Psoas muscle (tissue), 8 donors: ENCODE data around the gene RB1. TPM values are rescaled to one million over a fixed set of nuclear protein-coding genes. Genes with fewer than 3 reads are reported as not detected.

Experiments used
- ATAC-seq, 4 donors: fragments of 200-7000 bp; cut with Tn5 transposase; one replicate each; pipeline ENCODE4 v1.9.1; 2020; ENCODE audit warnings: moderate library complexity in 3 of 4, mild to moderate bottlenecking in 2 of 4
- DNase-seq, 2 donors: peaks; one replicate each; pipeline ENCODE4 v3.0.0-alpha.2; 2020
- H3K27ac ChIP-seq: fragments of 200-600 bp; one replicate; pipeline ENCODE4 v1.8.0; 2022
- H3K27me3 ChIP-seq, 3 donors: fragments of 200-600 bp in 1 of 3; one replicate each; pipeline versions ENCODE4 v1.6.1 to v1.8.0; 2013 to 2022; ENCODE audit warnings: low read length in 2 of 3, mild to moderate bottlenecking in 2 of 3, moderate library complexity in 1 of 3; ENCODE audit not compliant: insufficient read depth in 3 of 3
- H3K36me3 ChIP-seq, 2 donors: fragments of 200-600 bp in 1 of 2; one replicate each; pipeline versions ENCODE4 v1.6.1 to v1.8.0; 2013 to 2022; ENCODE audit warnings: low read depth in 1 of 2, mild to moderate bottlenecking in 1 of 2, moderate library complexity in 1 of 2; ENCODE audit not compliant: insufficient read depth in 1 of 2
- H3K4me1 ChIP-seq: fragments of 200-600 bp; one replicate; pipeline ENCODE4 v1.8.0; 2022
- H3K4me3 ChIP-seq: fragments of 200-600 bp; one replicate; pipeline ENCODE4 v1.8.0; 2022; ENCODE audit warnings: mild to moderate bottlenecking
- H3K9me3 ChIP-seq: fragments of 200-600 bp; one replicate; pipeline ENCODE4 v1.8.0; 2022
- CTCF ChIP-seq: fragments of 200-600 bp; IDR thresholded peaks from one replicate; pipeline ENCODE4 v1.8.0; 2022; ENCODE audit warnings: antibody characterized with exemption
- WGBS, 3 donors: extraction: QIAGEN DNeasy Blood & Tissue Kit; methylation state at CpG; one replicate each; pipeline versions ENCODE4 v1.1.6 to v1.1.7; 2013; 5-methylcytosine and 5-hydroxymethylcytosine counted together
- intact Hi-C, 2 donors: fragments of 100-400 bp; cut with DNase I; formaldehyde crosslinking; loops; one replicate each; pipeline versions ENCODE4 v1.11.0 to v1.14.2; 2022
- polyA plus RNA-seq, 3 donors: library from polyadenylated mRNA; stranded (reverse); fragments of 200-250 nt; gene quantifications; one replicate each; pipeline ENCODE4 v1.2.3, GENCODE V29; 2013
- total RNA-seq, 4 donors: library from RNA; stranded (reverse); fragmentation: NEBNext Ultra II Directional in 2 of 4; extraction: Animal tissue kit (Norgen Biotek cat#: 25700) in 2 of 4; gene quantifications; one replicate each; pipeline versions ENCODE4 v1.2.1 to v1.2.4, GENCODE V29; 2021 to 2023
- donor health status: healthy with polysubstance abuse.
- donor health status: DM: no; HTN: no; CAD: no; lungs with moderate emphysema.
- donor health status: Bipolar disorder and iron deficiency.
- donor health status: healthy.
- donor health status: DM: yes; HTN: yes; CAD: no.
- donor health status: DM: no; HTN: no; CAD: no.
- donor health status: DM: no; HTN: no; CAD: no.
- donor health status: DM: yes; HTN: yes; CAD: no.

RB1 gene
- total and polyA plus RNA-seq, 7 donors: 16.6 to 35.6 (median 28.0) TPM

GRCh38 chr13:48527955-48528354, 224.4 kb downstream of the RB1 start:
- Histone ChIP-seq H3K36me3 (no peaks in the 10 kb centered on the region), H3K4me1 (peaks cover 8% of the 10 kb centered on the region), H3K27ac (peak overlapping the region; percentile 12), H3K4me3 (no peak overlapping the region), H3K27me3 (no peaks in the 10 kb centered on the region), H3K9me3 (no peaks in the 10 kb centered on the region)
- DNase-seq: no peak
- intact Hi-C loops: no loop called here
- TF ChIP-seq CTCF: no peak
- 64 to 77% (median 67%) methylated on average over 2 of the region's 2 CpGs for WGBS, 3 donors
- no peak for ATAC-seq

- 83 to 86% (median 84%) methylated on average over 3 of the region's 3 CpGs for WGBS, 3 donors
- Histone ChIP-seq H3K9me3 (no peaks in the 10 kb centered on the region), H3K27ac (no peak overlapping the region), H3K36me3 (no peaks in the 10 kb centered on the region), H3K27me3 (no peaks in the 10 kb centered on the region), H3K4me1 (peaks cover 11% of the 10 kb centered on the region), H3K4me3 (no peak overlapping the region)
- no peak for DNase-seq
- intact Hi-C loops: no loop called here
- TF ChIP-seq CTCF: no peak
- ATAC-seq: no peak
Observed at GRCh38 chr13:48528720-48529119, 225.2 kb downstream of the RB1 start.

GRCh38 chr13:48530833-48531232, 227.3 kb downstream of the RB1 start:
- Histone ChIP-seq H3K36me3 (no peaks in the 10 kb centered on the region), H3K4me3 (no peak overlapping the region), H3K9me3 (no peaks in the 10 kb centered on the region), H3K27ac (no peak overlapping the region), H3K27me3 (no peaks in the 10 kb centered on the region), H3K4me1 (peaks cover 11% of the 10 kb centered on the region)
- intact Hi-C loops: loop anchor here (5.0 kb wide), 1 partner anchor 41 kb away; no protein-coding TSS in a partner anchor
- 90 to 95% (median 92%) methylated on average over 6 of the region's 6 CpGs for WGBS, 3 donors
- ATAC-seq (no peak), DNase-seq (no peak)
- TF ChIP-seq CTCF: no peak

Other genes starting within 250 kb of the RB1 start
- 10 to 100 TPM; 41.3 to 58.6 (median 44.9) TPM for gene MED4, start 208.6 kb upstream of the RB1 start, total RNA-seq
- gene MED4, start 208.6 kb upstream of the RB1 start, polyA plus RNA-seq: 10 to 100 TPM; 48.5 to 81.0 (median 50.5) TPM
- 100 to 1,000 TPM; 122 to 219 (median 171) TPM for gene ITM2B, start 70.5 kb upstream of the RB1 start, total RNA-seq
- 100 to 1,000 TPM; 105 to 169 (median 117) TPM for gene ITM2B, start 70.5 kb upstream of the RB1 start, polyA plus RNA-seq
- 10 to 100 TPM in 1 of 4 donors, 1 to 10 TPM in 3; 4.1 to 11.0 (median 6.6) TPM for gene LPAR6, start 109.4 kb downstream of the RB1 start, total RNA-seq
- gene LPAR6, start 109.4 kb downstream of the RB1 start, polyA plus RNA-seq: 1 to 10 TPM; 5.3 to 7.5 (median 5.8) TPM
- gene RCBTB2, start 229.3 kb downstream of the RB1 start, total RNA-seq: 10 to 100 TPM in 2 of 4 donors, 1 to 10 TPM in 2; 2.8 to 18.5 (median 10.3) TPM
- 1 to 10 TPM; 3.1 to 8.2 (median 3.5) TPM for gene RCBTB2, start 229.3 kb downstream of the RB1 start, polyA plus RNA-seq